Esophagus muscularis mucosa (tissue), 4 donors: Measurements from ENCODE around the gene DPP4. TPM values are rescaled to one million over a fixed set of nuclear protein-coding genes. Genes with fewer than 3 reads are reported as not detected.

Experiments used
- DNase-seq: peaks from one replicate; pipeline ENCODE4 v3.0.0-alpha.2; 2017; ENCODE audit errors: extremely low spot score
- H3K27ac ChIP-seq, 4 donors: fragments of 200-600 bp; sonication (generic); replicated peaks in 1 of 4; 1 replicate in 3 of 4; 2 replicates in 1 of 4; pipeline ENCODE4 v1.5.1; 2016 to 2019; ENCODE audit warnings: mild to moderate bottlenecking in 1 of 4
- H3K27me3 ChIP-seq, 4 donors: fragments of 200-600 bp; sonication (generic); one replicate each; pipeline versions ENCODE4 v1.5.1 to v1.6.0; 2016 to 2019
- H3K36me3 ChIP-seq, 4 donors: fragments of 200-600 bp; sonication (generic); one replicate each; pipeline ENCODE4 v1.5.1; 2016 to 2019
- H3K4me1 ChIP-seq, 4 donors: fragments of 200-600 bp; sonication (generic); one replicate each; pipeline ENCODE4 v1.5.1; 2016 to 2019
- H3K4me3 ChIP-seq, 4 donors: fragments of 200-600 bp; sonication (generic); 1 replicate in 2 of 4; 2 replicates in 2 of 4; pipeline ENCODE4 v1.5.1; 2016 to 2019; ENCODE audit warnings: mild to moderate bottlenecking in 4 of 4, moderate library complexity in 1 of 4
- H3K9me3 ChIP-seq, 4 donors: fragments of 200-600 bp; sonication (generic); 1 replicate in 3 of 4; 2 replicates in 1 of 4; pipeline ENCODE4 v1.5.1; 2016 to 2019
- EP300 ChIP-seq: sonication (generic); formaldehyde crosslinking; IDR thresholded peaks from one replicate; pipeline ENCODE4 v1.6.1; 2017; ENCODE audit warnings: antibody characterized with exemption
- POLR2A ChIP-seq: fragments of 450-650 bp; IDR thresholded peaks from one replicate; pipeline ENCODE4 v1.6.1; 2017; ENCODE audit warnings: antibody characterized with exemption, moderate library complexity, mild to moderate bottlenecking, low read depth
- POLR2AphosphoS5 ChIP-seq, 2 donors: sonication (generic); formaldehyde crosslinking; IDR thresholded peaks; one replicate each; pipeline ENCODE4 v1.6.1; 2017; ENCODE audit warnings: antibody characterized with exemption in 2 of 2
- WGBS: methylation state at CpG from one replicate; pipeline ENCODE4 v1.1.5; 2018; 5-methylcytosine and 5-hydroxymethylcytosine counted together
- intact Hi-C: fragments of 100-400 bp; cut with DNase I; formaldehyde crosslinking; loops from one replicate; pipeline ENCODE4 v1.15.1; 2023
- total RNA-seq, 4 donors: library from RNA; depleted of rRNA; stranded (reverse); fragments of >200 nt; gene quantifications; one replicate each; pipeline versions ENCODE4 v1.1.0 to v1.2.1, GENCODE V29; 2016
- TF ChIP-seq, protein P1 (sequence below), 3 experiments: fragments of 200-600 bp in 2 of 3; fragments of 450-650 bp in 1 of 3; sonication (generic) in 2 of 3; IDR thresholded peaks; one replicate each; pipeline ENCODE4 v1.5.1; 2017 to 2019; ENCODE audit warnings: antibody characterized with exemption in 3 of 3, mild to moderate bottlenecking in 2 of 3, moderate library complexity in 1 of 3

DPP4 gene
- total RNA-seq, 4 donors from 2014 or later, result 2.2 to 4.1 (median 2.8) TPM

GRCh38 chr2:162016080-162016479, 57.9 kb downstream of the DPP4 start:
- TF ChIP-seq, protein P1, sequence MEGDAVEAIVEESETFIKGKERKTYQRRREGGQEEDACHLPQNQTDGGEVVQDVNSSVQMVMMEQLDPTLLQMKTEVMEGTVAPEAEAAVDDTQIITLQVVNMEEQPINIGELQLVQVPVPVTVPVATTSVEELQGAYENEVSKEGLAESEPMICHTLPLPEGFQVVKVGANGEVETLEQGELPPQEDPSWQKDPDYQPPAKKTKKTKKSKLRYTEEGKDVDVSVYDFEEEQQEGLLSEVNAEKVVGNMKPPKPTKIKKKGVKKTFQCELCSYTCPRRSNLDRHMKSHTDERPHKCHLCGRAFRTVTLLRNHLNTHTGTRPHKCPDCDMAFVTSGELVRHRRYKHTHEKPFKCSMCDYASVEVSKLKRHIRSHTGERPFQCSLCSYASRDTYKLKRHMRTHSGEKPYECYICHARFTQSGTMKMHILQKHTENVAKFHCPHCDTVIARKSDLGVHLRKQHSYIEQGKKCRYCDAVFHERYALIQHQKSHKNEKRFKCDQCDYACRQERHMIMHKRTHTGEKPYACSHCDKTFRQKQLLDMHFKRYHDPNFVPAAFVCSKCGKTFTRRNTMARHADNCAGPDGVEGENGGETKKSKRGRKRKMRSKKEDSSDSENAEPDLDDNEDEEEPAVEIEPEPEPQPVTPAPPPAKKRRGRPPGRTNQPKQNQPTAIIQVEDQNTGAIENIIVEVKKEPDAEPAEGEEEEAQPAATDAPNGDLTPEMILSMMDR (IDR thresholded peaks at IDR 0.05), result no peak
- TF ChIP-seq POLR2A, result no peak
- TF ChIP-seq EP300, result no peak
- no peak for TF ChIP-seq POLR2AphosphoS5 (IDR thresholded peaks at IDR 0.05)
- no peak for DNase-seq
- intact Hi-C loops, result no loop called here
- Histone ChIP-seq H3K4me1 (no peaks in the 10 kb centered on the region), H3K4me3 (no peak overlapping the region), H3K27ac (no peak overlapping the region), H3K36me3 (peaks cover 0 to 29% (median 0%) of the 10 kb centered on the region in 4 donors), H3K9me3 (no peaks in the 10 kb centered on the region), H3K27me3 (peaks cover 0 to 5% (median 0%) of the 10 kb centered on the region in 4 donors)
- WGBS, result 64% methylated on average over 2 of the region's 2 CpGs

- Histone ChIP-seq H3K36me3 (peaks cover 0 to 27% (median 0%) of the 10 kb centered on the region in 4 donors), H3K27me3 (peaks cover 0 to 5% (median 0%) of the 10 kb centered on the region in 4 donors), H3K27ac (no peak overlapping the region), H3K9me3 (no peaks in the 10 kb centered on the region), H3K4me3 (no peak overlapping the region), H3K4me1 (no peaks in the 10 kb centered on the region)
- intact Hi-C loops, result no loop called here
- no peak for DNase-seq
- TF ChIP-seq POLR2AphosphoS5 (IDR thresholded peaks at IDR 0.05), result no peak
- no peak for TF ChIP-seq EP300
- TF ChIP-seq, protein P1 (IDR thresholded peaks at IDR 0.05), result no peak
- TF ChIP-seq POLR2A, result no peak
- WGBS, result 77% methylated on average over 6 of the region's 6 CpGs
These were observed 59.3 kb downstream of the DPP4 start for GRCh38 chr2:162014751-162015150.

GRCh38 chr2:162013514-162014475, 60.2 kb downstream of the DPP4 start:
- peak overlapping the region in 1 of 4 donors; percentile 14 for H3K4me3 ChIP-seq
- no peaks in the 10 kb centered on the region for H3K9me3 ChIP-seq
- DNase-seq, result no peak
- no peaks in the 10 kb centered on the region for H3K4me1 ChIP-seq
- intact Hi-C loops, result no loop called here
- no peak overlapping the region for H3K27ac ChIP-seq
- H3K36me3 ChIP-seq, result peaks cover 0 to 22% (median 0%) of the 10 kb centered on the region in 4 donors
- TF ChIP-seq, protein P1 (IDR thresholded peaks at IDR 0.05), result no peak
- TF ChIP-seq EP300, result no peak
- no peak for TF ChIP-seq POLR2A
- peaks cover 0 to 5% (median 0%) of the 10 kb centered on the region in 4 donors for H3K27me3 ChIP-seq
- 66% methylated on average over 9 of the region's 9 CpGs for WGBS

GRCh38 chr2:162012565-162013058, 61.4 kb downstream of the DPP4 start:
- 55% methylated on average over 2 of the region's 2 CpGs for WGBS
- Histone ChIP-seq H3K27ac (no peak overlapping the region), H3K4me3 (no peak overlapping the region), H3K9me3 (no peaks in the 10 kb centered on the region), H3K4me1 (no peaks in the 10 kb centered on the region), H3K27me3 (peaks cover 0 to 5% (median 0%) of the 10 kb centered on the region in 4 donors), H3K36me3 (peaks cover 0 to 15% (median 0%) of the 10 kb centered on the region in 4 donors)
- TF ChIP-seq, protein P1 (IDR thresholded peaks at IDR 0.05), result no peak
- no peak for TF ChIP-seq POLR2AphosphoS5 (IDR thresholded peaks at IDR 0.05)
- TF ChIP-seq POLR2A, result no peak
- no peak for TF ChIP-seq EP300
- intact Hi-C loops, result no loop called here
- DNase-seq, result no peak
